Measurements from ENCODE around the gene SALL1.

The SALL1 gene

GRCh38 chr16:51147776-51148677 lies 3.0 kb downstream of the SALL1 start:
- Histone ChIP-seq H3K4me1 (ENCODE audit: control insufficient read depth, insufficient read depth, low read length) (no peaks in the 10 kb centered on the region), H3K4me3 (ENCODE audit: low read length) (no peak overlapping the region), H3K9me3 (ENCODE audit: control insufficient read depth, low read length) (no peaks in the 10 kb centered on the region), H3K9ac (ENCODE audit: low read length) (peak overlapping the region; percentile 62), H3K36me3 (ENCODE audit: control insufficient read depth, insufficient read depth, low read length) (no peaks in the 10 kb centered on the region), H3K27me3 (ENCODE audit: control insufficient read depth, insufficient read depth, low read length) (peaks cover 49% of the 10 kb centered on the region)

DNA sequence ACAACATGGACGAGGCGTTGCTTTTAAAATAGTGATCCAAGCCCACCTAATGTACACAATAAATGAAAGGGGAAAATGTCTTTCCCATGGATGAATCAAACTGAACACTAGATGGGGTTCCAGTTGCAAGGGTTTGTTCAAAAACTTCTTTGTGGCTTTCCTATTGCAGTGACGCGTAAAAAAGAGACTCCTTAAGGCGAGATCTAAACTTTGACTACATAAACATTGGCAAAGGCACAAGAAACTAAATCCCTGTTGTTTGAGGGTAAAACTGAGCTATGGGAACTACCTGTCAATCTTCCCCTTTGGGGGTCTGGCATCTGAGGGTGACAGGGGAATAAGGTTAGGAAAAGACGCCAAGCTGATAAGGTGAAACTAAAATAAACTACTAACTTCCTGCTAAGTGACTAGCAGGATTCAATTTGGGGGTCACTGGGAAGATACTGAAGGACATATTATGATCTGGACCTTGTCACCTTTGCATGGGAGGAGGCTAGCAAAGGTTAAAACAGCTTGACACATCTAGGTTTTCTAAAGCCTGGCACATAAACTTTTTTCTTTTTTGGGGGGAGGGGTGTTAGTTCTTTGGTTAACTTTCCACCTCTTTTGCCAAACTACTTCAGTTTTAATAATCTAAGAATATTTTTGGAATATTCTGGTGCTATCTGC lies 4.7 kb downstream of the SALL1 start:
- peaks cover 34% of the 10 kb centered on the region for H3K27me3 ChIP-seq (ENCODE audit: control insufficient read depth, insufficient read depth, low read length)

DNA sequence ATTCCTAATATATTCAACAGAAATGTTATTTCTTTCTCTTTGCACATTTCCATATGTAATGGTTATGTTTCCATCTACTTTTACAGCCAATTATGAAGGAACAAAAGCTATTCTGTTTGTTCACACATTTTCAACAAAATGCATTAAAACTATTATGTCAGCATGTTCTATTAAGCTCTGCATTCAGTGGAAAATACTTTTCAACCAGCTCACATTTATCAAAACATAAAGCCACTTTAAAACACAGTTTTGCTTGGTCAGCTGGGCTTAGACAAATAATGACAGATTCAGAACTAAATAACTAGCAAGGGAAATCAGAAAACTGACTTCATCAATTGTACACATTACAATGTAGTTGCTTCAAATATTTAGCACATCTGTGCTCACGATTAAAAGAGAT lies 6.9 kb downstream of the SALL1 start:
- Histone ChIP-seq H3K27me3 (ENCODE audit: control insufficient read depth, insufficient read depth, low read length) (peaks cover 15% of the 10 kb centered on the region), H3K4me1 (ENCODE audit: control insufficient read depth, insufficient read depth, low read length) (no peaks in the 10 kb centered on the region), H3K9me3 (ENCODE audit: control insufficient read depth, low read length) (no peaks in the 10 kb centered on the region), H3K4me3 (ENCODE audit: low read length) (no peak overlapping the region), H3K36me3 (ENCODE audit: control insufficient read depth, insufficient read depth, low read length) (no peaks in the 10 kb centered on the region), H3K9ac (ENCODE audit: low read length) (no peak overlapping the region)

More for the DNA sequence above, 4.7 kb downstream of the SALL1 start:
- Histone ChIP-seq H3K9me3 (ENCODE audit: control insufficient read depth, low read length) (no peaks in the 10 kb centered on the region), H3K4me3 (ENCODE audit: low read length) (no peak overlapping the region), H3K4me1 (ENCODE audit: control insufficient read depth, insufficient read depth, low read length) (no peaks in the 10 kb centered on the region), H3K9ac (ENCODE audit: low read length) (no peak overlapping the region), H3K36me3 (ENCODE audit: control insufficient read depth, insufficient read depth, low read length) (no peaks in the 10 kb centered on the region)

DNA sequence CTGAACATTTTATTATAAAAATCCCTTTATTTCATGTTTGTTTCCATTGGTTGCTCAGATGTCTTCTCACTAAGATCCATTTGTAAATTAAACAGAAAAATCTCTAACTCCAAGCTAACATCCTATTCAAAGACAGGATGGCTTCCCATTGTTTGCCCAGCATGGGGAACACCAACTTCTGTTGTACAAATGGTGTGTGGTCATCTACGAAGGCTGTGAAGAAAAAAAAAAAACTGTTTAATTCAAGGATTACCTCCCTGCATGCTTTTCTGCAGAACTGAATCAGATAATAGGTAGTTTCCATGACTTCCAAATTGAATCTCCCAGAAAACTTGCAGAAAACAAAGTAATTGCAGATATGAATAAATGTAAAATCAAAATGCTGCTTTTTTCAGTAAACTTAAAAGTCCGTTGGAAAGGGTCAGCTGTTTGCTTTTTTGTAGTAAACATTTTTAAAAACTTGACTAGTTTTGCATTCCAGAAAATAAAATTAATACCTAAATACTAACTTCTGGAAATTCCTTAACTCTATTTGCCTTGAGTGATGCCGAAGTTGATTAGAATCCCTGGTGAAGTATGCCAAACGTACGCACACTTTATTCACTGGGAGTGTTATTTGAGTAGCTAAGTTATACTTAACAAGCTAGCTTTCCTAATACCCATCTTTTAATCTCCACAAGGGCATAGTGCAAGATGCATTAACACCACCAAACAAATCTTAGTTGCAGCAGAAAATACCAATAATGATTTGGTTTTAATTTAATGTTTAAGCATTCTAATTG lies 7.7 kb downstream of the SALL1 start:
- Histone ChIP-seq H3K4me3 (ENCODE audit: low read length) (no peak overlapping the region), H3K27me3 (ENCODE audit: control insufficient read depth, insufficient read depth, low read length) (peaks cover 13% of the 10 kb centered on the region), H3K9ac (ENCODE audit: low read length) (no peak overlapping the region), H3K36me3 (ENCODE audit: control insufficient read depth, insufficient read depth, low read length) (no peaks in the 10 kb centered on the region), H3K4me1 (ENCODE audit: control insufficient read depth, insufficient read depth, low read length) (no peaks in the 10 kb centered on the region), H3K9me3 (ENCODE audit: control insufficient read depth, low read length) (no peaks in the 10 kb centered on the region)

GRCh38 chr16:51141541-51141940 lies 9.5 kb downstream of the SALL1 start:
- Histone ChIP-seq H3K4me3 (ENCODE audit: low read length) (no peak overlapping the region), H3K9me3 (ENCODE audit: control insufficient read depth, low read length) (no peaks in the 10 kb centered on the region), H3K36me3 (ENCODE audit: control insufficient read depth, insufficient read depth, low read length) (no peaks in the 10 kb centered on the region), H3K9ac (ENCODE audit: low read length) (no peak overlapping the region), H3K27me3 (ENCODE audit: control insufficient read depth, insufficient read depth, low read length) (peaks cover 2% of the 10 kb centered on the region), H3K4me1 (ENCODE audit: control insufficient read depth, insufficient read depth, low read length) (no peaks in the 10 kb centered on the region)

DNA sequence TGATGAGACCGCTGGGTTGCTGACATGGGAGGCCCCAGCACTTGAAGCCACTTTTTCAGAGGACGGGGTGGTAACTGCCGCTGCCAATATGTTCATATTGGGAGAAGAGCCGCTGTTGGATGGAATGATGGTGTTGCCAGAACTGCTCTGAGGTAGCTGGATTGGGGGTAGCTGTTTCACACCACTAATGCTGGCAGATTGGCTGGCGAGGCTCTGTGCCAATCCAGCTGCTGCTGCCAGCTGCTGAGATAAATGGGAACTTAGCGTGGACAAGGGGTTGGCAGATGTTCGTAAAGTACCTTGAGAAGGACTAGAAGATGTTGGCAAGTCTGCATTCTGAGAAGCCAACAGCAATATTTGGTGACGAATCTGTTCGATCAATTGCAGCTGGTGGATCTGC lies 10.0 kb downstream of the SALL1 start:
- Histone ChIP-seq H3K4me3 (ENCODE audit: low read length) (no peak overlapping the region), H3K9ac (ENCODE audit: low read length) (no peak overlapping the region), H3K4me1 (ENCODE audit: control insufficient read depth, insufficient read depth, low read length) (no peaks in the 10 kb centered on the region), H3K9me3 (ENCODE audit: control insufficient read depth, low read length) (no peaks in the 10 kb centered on the region), H3K36me3 (ENCODE audit: control insufficient read depth, insufficient read depth, low read length) (no peaks in the 10 kb centered on the region), H3K27me3 (ENCODE audit: control insufficient read depth, insufficient read depth, low read length) (no peaks in the 10 kb centered on the region)

DNA sequence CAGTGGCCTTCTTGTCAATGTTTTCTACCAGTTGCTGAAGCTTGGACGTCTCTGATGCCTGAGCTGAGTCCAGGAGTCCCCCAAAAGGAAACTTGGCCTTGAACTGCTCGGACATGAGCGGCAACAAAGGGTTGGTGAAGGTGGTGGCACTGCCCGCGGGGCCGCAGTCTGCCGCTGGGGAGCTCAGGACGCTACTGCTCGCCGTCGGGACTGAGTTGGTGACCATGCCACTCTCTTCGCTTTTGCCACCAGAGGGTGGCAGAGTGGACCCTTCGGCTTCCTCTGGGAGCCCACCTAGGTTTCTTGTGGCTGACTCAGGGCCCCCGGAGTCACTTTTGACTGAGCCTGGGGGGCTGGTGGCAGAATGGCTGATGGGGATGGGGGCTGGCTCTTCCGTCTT lies 11.0 kb downstream of the SALL1 start:
- Histone ChIP-seq H3K4me3 (ENCODE audit: low read length) (no peak overlapping the region), H3K27me3 (ENCODE audit: control insufficient read depth, insufficient read depth, low read length) (peaks cover 4% of the 10 kb centered on the region), H3K36me3 (ENCODE audit: control insufficient read depth, insufficient read depth, low read length) (no peaks in the 10 kb centered on the region), H3K4me1 (ENCODE audit: control insufficient read depth, insufficient read depth, low read length) (no peaks in the 10 kb centered on the region), H3K9ac (ENCODE audit: low read length) (no peak overlapping the region), H3K9me3 (ENCODE audit: control insufficient read depth, low read length) (no peaks in the 10 kb centered on the region)

- H3K36me3 ChIP-seq (ENCODE audit: control insufficient read depth, insufficient read depth, low read length) = no peaks in the 10 kb centered on the region
- H3K9me3 ChIP-seq (ENCODE audit: control insufficient read depth, low read length) = no peaks in the 10 kb centered on the region
- no peaks in the 10 kb centered on the region for H3K4me1 ChIP-seq (ENCODE audit: control insufficient read depth, insufficient read depth, low read length)
- H3K27me3 ChIP-seq (ENCODE audit: control insufficient read depth, insufficient read depth, low read length) = peaks cover 6% of the 10 kb centered on the region
- no peak overlapping the region for H3K9ac ChIP-seq (ENCODE audit: low read length)
- no peak overlapping the region for H3K4me3 ChIP-seq (ENCODE audit: low read length)
Observed at GRCh38 chr16:51139568-51139967, 11.5 kb downstream of the SALL1 start.

DNA sequence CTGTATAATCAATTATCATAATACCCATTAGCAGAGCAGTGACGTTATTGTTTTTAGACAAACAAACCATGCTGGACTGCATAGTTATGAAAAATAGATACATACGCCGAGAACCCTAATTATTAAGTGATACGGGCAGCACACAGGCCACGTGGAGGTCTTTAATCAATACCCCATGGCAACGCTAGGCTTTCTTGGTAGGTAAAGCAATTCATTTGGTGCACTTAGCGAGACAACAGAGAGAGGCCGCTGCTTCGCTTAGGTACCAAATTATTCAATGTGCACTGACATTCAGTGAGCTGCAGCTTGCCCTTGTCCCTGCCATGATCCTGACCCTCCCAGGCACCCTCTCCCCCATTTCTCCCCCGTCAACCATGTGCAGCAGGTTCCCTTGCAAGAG lies 12.9 kb downstream of the SALL1 start:
- no peak overlapping the region for H3K9ac ChIP-seq (ENCODE audit: low read length)
- H3K9me3 ChIP-seq (ENCODE audit: control insufficient read depth, low read length) = no peaks in the 10 kb centered on the region
- no peaks in the 10 kb centered on the region for H3K4me1 ChIP-seq (ENCODE audit: control insufficient read depth, insufficient read depth, low read length)
- peaks cover 19% of the 10 kb centered on the region for H3K27me3 ChIP-seq (ENCODE audit: control insufficient read depth, insufficient read depth, low read length)
- no peaks in the 10 kb centered on the region for H3K36me3 ChIP-seq (ENCODE audit: control insufficient read depth, insufficient read depth, low read length)
- no peak overlapping the region for H3K4me3 ChIP-seq (ENCODE audit: low read length)

DNA sequence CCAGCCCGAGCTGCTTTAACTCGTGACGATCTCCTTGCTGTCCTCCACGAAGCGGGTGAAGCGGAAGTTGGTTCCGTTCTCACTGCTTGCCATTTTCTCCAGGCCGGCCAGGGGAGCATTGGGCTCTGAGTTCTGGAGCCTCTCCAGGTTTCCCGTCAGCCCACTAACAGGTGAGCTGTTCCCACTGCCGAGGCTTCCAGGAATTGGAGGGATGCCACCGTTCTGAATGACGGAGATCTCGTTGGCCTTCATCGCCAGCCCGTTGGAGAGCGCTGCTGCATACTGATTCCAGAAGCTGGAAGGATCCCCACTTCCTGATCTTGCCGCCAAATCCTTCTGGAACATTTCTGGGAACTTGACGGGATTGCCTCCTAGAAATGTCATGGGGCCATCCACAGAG lies 14.0 kb downstream of the SALL1 start:
- peaks cover 19% of the 10 kb centered on the region for H3K27me3 ChIP-seq (ENCODE audit: control insufficient read depth, insufficient read depth, low read length)
- no peak overlapping the region for H3K9ac ChIP-seq (ENCODE audit: low read length)
- no peaks in the 10 kb centered on the region for H3K36me3 ChIP-seq (ENCODE audit: control insufficient read depth, insufficient read depth, low read length)
- H3K9me3 ChIP-seq (ENCODE audit: control insufficient read depth, low read length) = no peaks in the 10 kb centered on the region
- H3K4me1 ChIP-seq (ENCODE audit: control insufficient read depth, insufficient read depth, low read length) = no peaks in the 10 kb centered on the region
- H3K4me3 ChIP-seq (ENCODE audit: low read length) = no peak overlapping the region

DNA sequence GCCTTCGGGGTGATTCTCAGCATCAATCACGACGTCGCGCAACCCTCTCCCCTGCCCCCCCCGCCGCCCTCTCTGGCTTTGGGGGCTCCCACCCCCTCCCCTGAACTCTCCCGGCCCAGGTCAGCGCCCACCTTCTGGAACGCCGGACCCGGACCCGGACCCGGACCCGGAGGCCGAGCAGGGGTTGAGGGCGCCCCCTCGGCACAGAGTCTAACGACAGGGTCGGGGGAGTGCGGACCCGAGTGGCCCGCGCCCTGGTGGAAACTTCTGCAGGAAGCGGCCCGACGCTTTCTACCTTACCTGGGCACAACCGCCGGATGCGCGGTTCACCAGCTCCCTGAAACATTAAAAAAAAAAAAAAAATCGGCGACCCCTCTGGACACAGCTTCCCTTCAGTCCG lies 16.2 kb downstream of the SALL1 start:
- Histone ChIP-seq H3K9ac (ENCODE audit: low read length) (no peak overlapping the region), H3K4me3 (ENCODE audit: low read length) (no peak overlapping the region), H3K27me3 (ENCODE audit: control insufficient read depth, insufficient read depth, low read length) (peaks cover 19% of the 10 kb centered on the region)

More for the DNA sequence above, 16.2 kb downstream of the SALL1 start:
- Histone ChIP-seq H3K36me3 (ENCODE audit: control insufficient read depth, insufficient read depth, low read length) (no peaks in the 10 kb centered on the region), H3K4me1 (ENCODE audit: control insufficient read depth, insufficient read depth, low read length) (no peaks in the 10 kb centered on the region), H3K9me3 (ENCODE audit: control insufficient read depth, low read length) (no peaks in the 10 kb centered on the region)

All from mucosa of stomach (tissue), 1 donor.